ENCODE measurements around the gene NEK7. TPM values are rescaled to one million over a fixed set of nuclear protein-coding genes. Genes with fewer than 3 reads are reported as not detected.
A peak's percentile ranks its signal among the peaks of the same experiment; 100 is the strongest.

The NEK7 gene
- total and polyA plus RNA-seq, 9 of the 15 experiments (the other 6 are each of a cell fraction or from before 2014, with no cell fraction given), result 8.5 to 37.3 (median 27.7) TPM

DNA sequence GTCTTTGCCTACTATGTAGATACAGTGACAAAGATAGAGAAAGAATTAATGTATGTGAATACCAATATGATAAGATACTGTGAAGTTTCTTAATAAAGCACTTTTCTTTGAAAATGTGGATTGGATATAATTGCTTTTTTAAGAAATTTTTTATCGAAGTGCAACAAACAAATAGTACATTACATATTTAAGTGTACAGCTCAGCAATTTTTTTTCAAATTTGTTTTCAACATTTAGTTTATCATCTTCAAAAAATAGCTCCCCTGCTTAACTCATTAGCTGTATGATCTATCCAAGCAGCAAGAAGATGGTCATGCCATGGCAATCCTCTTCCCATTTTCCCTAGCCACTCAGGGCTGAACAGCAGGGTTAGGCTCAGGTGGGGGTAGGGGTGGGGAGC, 40.5 kb downstream of the NEK7 start:
- Histone ChIP-seq H3K36me3 (ENCODE audit: control insufficient read depth, insufficient read depth, low read length) (no peaks in the 10 kb centered on the region), H3K4me1 (replicated peaks in 1 of 2; ENCODE audit: control insufficient read depth in 2 of 2, insufficient read depth in 2 of 2, low read length in 2 of 2) (no peaks in the 10 kb centered on the region; a peak in 1 of 5 replicates), H3K9ac (ENCODE audit: insufficient read depth in 1 of 2, low read depth in 2 of 2, low read length in 2 of 2) (no peak overlapping the region), H3K4me3 (no peak overlapping the region), H2AFZ (ENCODE audit: low read depth, low read length) (no peak overlapping the region), H3K4me2 (ENCODE audit: insufficient read depth, low read length) (no peak overlapping the region), H3K79me2 (ENCODE audit: control insufficient read depth, insufficient read depth, low read length) (peaks cover 44% of the 10 kb centered on the region), H3K9me3 (replicated peaks; ENCODE audit: control insufficient read depth, insufficient read depth, low read depth, low read length) (no peaks in the 10 kb centered on the region), H3K27me3 (ENCODE audit: control insufficient read depth in 2 of 2, insufficient read depth in 2 of 2, low read length in 2 of 2) (no peaks in the 10 kb centered on the region), H3K27ac (ENCODE audit: extremely low read depth, low read depth, low read length) (no peak overlapping the region), H3K9me1 (ENCODE audit: control insufficient read depth, insufficient read depth, low read length) (no peaks in the 10 kb centered on the region), H4K20me1 (replicated peaks; ENCODE audit: control insufficient read depth, insufficient read depth, low read length) (peaks cover 20% of the 10 kb centered on the region; the same call in 1 of the 2 replicates)
- 43% methylated on average over 1 of the region's 1 CpG for WGBS (ENCODE audit: insufficient coverage, low coverage, missing lambda C conversion rate)
- BruUV-seq (replicated peaks), result no TSS peak
- in situ Hi-C loops (cut with MboI) (no loop called here), intact Hi-C loops (cut with micrococcal nuclease) (no loop called here)
- DNase-seq (ENCODE audit: extremely low read depth in 1 of 4, low spot score in 3 of 4), result no peak
- CTCF ChIA-PET (ENCODE audit: low intra/inter-chr PET ratio), result no interaction called here
- no peak for ATAC-seq
- FAIRE-seq, result no peak
- POLR2A ChIA-PET, result interaction anchor here (0.6 to 0.7 kb wide), 2 partner anchors 11 to 617 kb away, joined by 3 to 4 read pairs; no protein-coding TSS in a partner anchor
- TF ChIP-seq ZNF76 (CRISPR knock-in tag; IDR thresholded peaks at IDR 0.05; ENCODE audit: borderline replicate concordance) (no peak), C11orf30 (IDR thresholded peaks at IDR 0.05; ENCODE audit: low read depth) (peak; percentile 45; the same call in 1 of the 2 replicates), ZNF316 (IDR thresholded peaks at IDR 0.05) (peak; percentile 69)

- peaks cover 20% of the 10 kb centered on the region; the same call in 1 of the 2 replicates for H4K20me1 ChIP-seq (replicated peaks; ENCODE audit: control insufficient read depth, insufficient read depth, low read length)
- ChIA-PET POLR2A (interaction anchor here (0.6 to 0.7 kb wide), 3 partner anchors 33 to 96 kb away, joined by 3 to 4 read pairs (median 3); no protein-coding TSS in a partner anchor), CTCF (ENCODE audit: low intra/inter-chr PET ratio) (no interaction called here)
Observed at GRCh38 chr1:198199105-198199504, 42.3 kb downstream of the NEK7 start.

More at GRCh38 chr1:198199105-198199504, 42.3 kb downstream of the NEK7 start:
- Histone ChIP-seq H3K36me3 (ENCODE audit: control insufficient read depth, insufficient read depth, low read length) (no peaks in the 10 kb centered on the region), H3K4me1 (replicated peaks in 1 of 2; ENCODE audit: control insufficient read depth in 2 of 2, insufficient read depth in 2 of 2, low read length in 2 of 2) (no peaks in the 10 kb centered on the region; a peak in 1 of 5 replicates), H2AFZ (ENCODE audit: low read depth, low read length) (no peak overlapping the region), H3K27ac (ENCODE audit: extremely low read depth, low read depth, low read length) (no peak overlapping the region), H3K4me2 (ENCODE audit: insufficient read depth, low read length) (no peak overlapping the region), H3K4me3 (no peak overlapping the region), H3K79me2 (ENCODE audit: control insufficient read depth, insufficient read depth, low read length) (peaks cover 52% of the 10 kb centered on the region), H3K27me3 (ENCODE audit: control insufficient read depth in 2 of 2, insufficient read depth in 2 of 2, low read length in 2 of 2) (no peaks in the 10 kb centered on the region), H3K9me1 (ENCODE audit: control insufficient read depth, insufficient read depth, low read length) (no peaks in the 10 kb centered on the region), H3K9ac (ENCODE audit: insufficient read depth in 1 of 2, low read depth in 2 of 2, low read length in 2 of 2) (no peak overlapping the region), H3K9me3 (replicated peaks; ENCODE audit: control insufficient read depth, insufficient read depth, low read depth, low read length) (no peaks in the 10 kb centered on the region)
- BruUV-seq (replicated peaks), result no TSS peak
- intact Hi-C loops (cut with micrococcal nuclease) (no loop called here), in situ Hi-C loops (cut with MboI) (no loop called here)
- FAIRE-seq, result no peak
- DNase-seq (ENCODE audit: extremely low read depth in 1 of 4, low spot score in 3 of 4), result no peak
- TF ChIP-seq ZNF583 (CRISPR knock-in tag; IDR thresholded peaks at IDR 0.05) (no peak), U2AF2 (optimal IDR thresholded peaks at IDR 0.05; ENCODE audit: low read depth, low read length) (no peak), SLC30A9 (CRISPR knock-in tag; IDR thresholded peaks at IDR 0.05) (no peak), CREB3 (tag; conservative IDR thresholded peaks at IDR 0.05; ENCODE audit: low read depth) (no peak), ZNF277 (CRISPR knock-in tag; IDR thresholded peaks at IDR 0.05; ENCODE audit: borderline replicate concordance) (no peak), TBL1XR1 (IDR thresholded peaks at IDR 0.05; ENCODE audit: low read length in 2 of 2) (no peak), NUFIP1 (IDR thresholded peaks at IDR 0.05; ENCODE audit: partially characterized antibody) (no peak), PTRF (tag; IDR thresholded peaks at IDR 0.05) (no peak), ZBTB17 (CRISPR knock-in tag; IDR thresholded peaks at IDR 0.05) (no peak)
- ATAC-seq, result no peak
